ENCODE measurements around the gene PPP2R1B.

Gene PPP2R1B

DNA sequence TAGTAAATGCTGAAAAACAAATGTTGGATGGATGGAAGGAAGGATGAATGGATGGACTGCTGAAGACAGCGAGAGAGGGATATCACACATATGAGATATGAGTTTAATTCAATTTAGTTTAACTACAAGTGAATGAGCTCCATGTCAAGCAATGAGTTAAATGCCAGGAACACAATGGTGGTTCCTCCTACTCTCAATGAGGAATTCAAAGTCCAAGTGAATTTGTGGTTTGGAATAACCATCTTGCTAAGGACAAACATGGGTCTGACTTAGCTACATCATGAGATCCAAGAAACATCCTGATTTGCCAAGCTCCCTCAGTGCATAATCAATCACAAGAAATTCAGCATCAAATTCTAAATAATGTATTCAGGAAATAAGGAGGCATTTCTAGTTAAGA lies 26.1 kb upstream of the PPP2R1B start:
- Histone ChIP-seq H3K27ac (ENCODE audit: low read length) (no peak overlapping the region), H3K4me1 (ENCODE audit: insufficient read depth, low read length) (no peaks in the 10 kb centered on the region), H3K4me3 (ENCODE audit: low read depth in 1 of 2, low read length in 2 of 2) (no peak overlapping the region), H2AFZ (ENCODE audit: low read depth, low read length) (no peak overlapping the region), H3K36me3 (ENCODE audit: insufficient read depth, low read length) (peaks cover 3% of the 10 kb centered on the region; the same call in 1 of the 2 replicates), H3K4me2 (ENCODE audit: insufficient read depth, low read length) (no peak overlapping the region), H3K79me2 (ENCODE audit: insufficient read depth, low read length) (no peaks in the 10 kb centered on the region), H4K20me1 (ENCODE audit: insufficient read depth, low read length) (no peaks in the 10 kb centered on the region), H3K9ac (ENCODE audit: low read depth, low read length) (no peak overlapping the region), H3K9me3 (ENCODE audit: insufficient read depth, low read length, severe bottlenecking) (no peaks in the 10 kb centered on the region), H3K27me3 (ENCODE audit: insufficient read depth, low read length, poor library complexity) (no peaks in the 10 kb centered on the region)
- DNase-seq (no peak), ATAC-seq (ENCODE audit: insufficient read depth, low read depth) (no peak)
- no peak for TF ChIP-seq EZH2 (IDR thresholded peaks at IDR 0.05; ENCODE audit: borderline replicate concordance, low read depth, low read length, severe bottlenecking)
- TF ChIP-seq CTCF (IDR thresholded peaks at IDR 0.05; ENCODE audit: borderline replicate concordance, extremely low read depth, low read length, poor library complexity, severe bottlenecking) = no peak

- TF ChIP-seq CTCF (IDR thresholded peaks at IDR 0.05; ENCODE audit: borderline replicate concordance, extremely low read depth, low read length, poor library complexity, severe bottlenecking) (no peak), EZH2 (IDR thresholded peaks at IDR 0.05; ENCODE audit: borderline replicate concordance, low read depth, low read length, severe bottlenecking) (no peak)
- no peak overlapping the region for H2AFZ ChIP-seq (ENCODE audit: low read depth, low read length)
Measured at GRCh38 chr11:111788464-111788863, 22.3 kb upstream of the PPP2R1B start.

GRCh38 chr11:111788051-111788450 lies 21.9 kb upstream of the PPP2R1B start:
- Histone ChIP-seq H3K27ac (ENCODE audit: low read length) (no peak overlapping the region), H3K27me3 (ENCODE audit: insufficient read depth, low read length, poor library complexity) (no peaks in the 10 kb centered on the region), H2AFZ (ENCODE audit: low read depth, low read length) (no peak overlapping the region), H3K9ac (ENCODE audit: low read depth, low read length) (no peak overlapping the region), H3K36me3 (ENCODE audit: insufficient read depth, low read length) (peaks cover 24% of the 10 kb centered on the region), H3K79me2 (ENCODE audit: insufficient read depth, low read length) (no peaks in the 10 kb centered on the region), H3K4me1 (ENCODE audit: insufficient read depth, low read length) (no peaks in the 10 kb centered on the region), H3K4me2 (ENCODE audit: insufficient read depth, low read length) (no peak overlapping the region), H3K4me3 (ENCODE audit: low read depth in 1 of 2, low read length in 2 of 2) (no peak overlapping the region), H3K9me3 (ENCODE audit: insufficient read depth, low read length, severe bottlenecking) (no peaks in the 10 kb centered on the region), H4K20me1 (ENCODE audit: insufficient read depth, low read length) (no peaks in the 10 kb centered on the region)
- TF ChIP-seq EZH2 (IDR thresholded peaks at IDR 0.05; ENCODE audit: borderline replicate concordance, low read depth, low read length, severe bottlenecking) (no peak), CTCF (IDR thresholded peaks at IDR 0.05; ENCODE audit: borderline replicate concordance, extremely low read depth, low read length, poor library complexity, severe bottlenecking) (no peak)
- ATAC-seq (ENCODE audit: insufficient read depth, low read depth) (no peak), DNase-seq (no peak)

More at GRCh38 chr11:111788464-111788863, 22.3 kb upstream of the PPP2R1B start:
- Histone ChIP-seq H4K20me1 (ENCODE audit: insufficient read depth, low read length) (no peaks in the 10 kb centered on the region), H3K4me2 (ENCODE audit: insufficient read depth, low read length) (no peak overlapping the region), H3K27me3 (ENCODE audit: insufficient read depth, low read length, poor library complexity) (no peaks in the 10 kb centered on the region), H3K4me3 (ENCODE audit: low read depth in 1 of 2, low read length in 2 of 2) (no peak overlapping the region), H3K9me3 (ENCODE audit: insufficient read depth, low read length, severe bottlenecking) (no peaks in the 10 kb centered on the region), H3K4me1 (ENCODE audit: insufficient read depth, low read length) (no peaks in the 10 kb centered on the region), H3K27ac (ENCODE audit: low read length) (no peak overlapping the region), H3K9ac (ENCODE audit: low read depth, low read length) (no peak overlapping the region), H3K79me2 (ENCODE audit: insufficient read depth, low read length) (no peaks in the 10 kb centered on the region), H3K36me3 (ENCODE audit: insufficient read depth, low read length) (peaks cover 24% of the 10 kb centered on the region)
- ATAC-seq (ENCODE audit: insufficient read depth, low read depth) (no peak), DNase-seq (no peak)

Measured in DND-41 (cell line).